Liver (tissue), 9 donors: ENCODE measurements around the gene ARHGEF3. TPM values are rescaled to one million over a fixed set of nuclear protein-coding genes. Genes with fewer than 3 reads are reported as not detected.

Experiments
- DNase-seq: peaks from one replicate; pipeline ENCODE4 v3.0.0-alpha.2; 2017; ENCODE audit warnings: low spot score
- H3K27ac ChIP-seq, 2 donors: one replicate each; pipeline ENCODE4 v1.7.0; 2013; ENCODE audit warnings: inconsistent platforms in 2 of 2, low read length in 2 of 2, control low read depth in 1 of 2, low read depth in 1 of 2, mild to moderate bottlenecking in 1 of 2
- H3K27me3 ChIP-seq, 4 donors: one replicate each; pipeline versions ENCODE4 v1.6.1 to v1.7.0; 2013; ENCODE audit warnings: low read length in 3 of 4, inconsistent platforms in 1 of 4, mild to moderate bottlenecking in 1 of 4, moderate library complexity in 1 of 4; ENCODE audit not compliant: control insufficient read depth in 4 of 4, insufficient read depth in 4 of 4
- H3K36me3 ChIP-seq, 4 donors: one replicate each; pipeline versions ENCODE4 v1.6.1 to v1.7.0; 2013; ENCODE audit warnings: low read length in 3 of 4, mild to moderate bottlenecking in 3 of 4, low read depth in 1 of 4, moderate library complexity in 1 of 4; ENCODE audit not compliant: control insufficient read depth in 4 of 4, insufficient read depth in 3 of 4
- H3K4me1 ChIP-seq, 4 donors: one replicate each; pipeline versions ENCODE4 v1.6.1 to v1.7.0; 2013; ENCODE audit warnings: low read length in 3 of 4, mild to moderate bottlenecking in 3 of 4, moderate library complexity in 1 of 4; ENCODE audit not compliant: control insufficient read depth in 4 of 4, insufficient read depth in 4 of 4
- H3K4me3 ChIP-seq, 3 donors: one replicate each; pipeline versions ENCODE4 v1.6.1 to v1.7.0; 2013; ENCODE audit warnings: low read length in 3 of 3, control low read depth in 1 of 3, low read depth in 1 of 3, mild to moderate bottlenecking in 1 of 3
- H3K9ac ChIP-seq, 2 donors: one replicate each; pipeline ENCODE4 v1.7.0; 2013; ENCODE audit warnings: low read length in 2 of 2, mild to moderate bottlenecking in 2 of 2, moderate library complexity in 2 of 2, control low read depth in 1 of 2, low read depth in 1 of 2
- H3K9me3 ChIP-seq, 4 donors: one replicate each; pipeline versions ENCODE4 v1.6.1 to v1.7.0; 2013; ENCODE audit warnings: low read length in 3 of 4; ENCODE audit not compliant: control insufficient read depth in 4 of 4
- ATF3 ChIP-seq: IDR thresholded peaks from 2 replicates; pipeline ENCODE4 v1.6.1; 2016; ENCODE audit warnings: antibody characterized with exemption
- CTCF ChIP-seq: fragments of 150-350 bp; IDR thresholded peaks from 2 replicates; pipeline ENCODE4 v1.5.1; 2017; ENCODE audit warnings: improper control_type of control experiment, low read depth, low read length; ENCODE audit not compliant: missing input control
- EGR1 ChIP-seq, 2 donors: IDR thresholded peaks; 2 replicates each; pipeline ENCODE4 v1.6.1; 2016 to 2018; ENCODE audit warnings: antibody characterized with exemption in 2 of 2, low read depth in 2 of 2
- FOXA1 ChIP-seq: IDR thresholded peaks from 2 replicates; pipeline ENCODE4 v1.6.1; 2016; ENCODE audit warnings: antibody characterized with exemption
- FOXA2 ChIP-seq: IDR thresholded peaks from 2 replicates; pipeline ENCODE4 v1.6.1; 2016; ENCODE audit warnings: antibody characterized with exemption
- GABPA ChIP-seq, 2 donors: IDR thresholded peaks in 1 of 2; conservative IDR thresholded peaks in 1 of 2; 2 replicates each; pipeline ENCODE4 v1.6.1; 2016; ENCODE audit warnings: antibody characterized with exemption in 2 of 2, mild to moderate bottlenecking in 1 of 2, moderate library complexity in 1 of 2
- HNF4A ChIP-seq, 2 donors: conservative IDR thresholded peaks; 2 replicates each; pipeline ENCODE4 v1.6.1; 2016; ENCODE audit warnings: antibody characterized with exemption in 2 of 2, mild to moderate bottlenecking in 2 of 2
- HNF4G ChIP-seq: IDR thresholded peaks from 2 replicates; pipeline ENCODE4 v1.6.1; 2016; ENCODE audit warnings: antibody characterized with exemption
- JUND ChIP-seq, 2 donors: IDR thresholded peaks; 2 replicates each; pipeline ENCODE4 v1.6.1; 2016; ENCODE audit warnings: antibody characterized with exemption in 2 of 2
- MAX ChIP-seq: IDR thresholded peaks from 2 replicates; pipeline ENCODE4 v1.6.1; 2016; ENCODE audit warnings: antibody characterized with exemption
- NR2F2 ChIP-seq: IDR thresholded peaks from 2 replicates; pipeline ENCODE4 v1.6.1; 2016; ENCODE audit warnings: antibody characterized with exemption
- RAD21 ChIP-seq, 2 donors: IDR thresholded peaks; 2 replicates each; pipeline ENCODE4 v1.6.1; 2016; ENCODE audit warnings: antibody characterized with exemption in 2 of 2, mild to moderate bottlenecking in 2 of 2
- REST ChIP-seq: IDR thresholded peaks from 2 replicates; pipeline ENCODE4 v1.6.1; 2016; ENCODE audit warnings: antibody characterized with exemption, mild to moderate bottlenecking
- RXRA ChIP-seq, 2 donors: IDR thresholded peaks; 2 replicates each; pipeline ENCODE4 v1.6.1; 2017 to 2018; ENCODE audit warnings: antibody characterized with exemption in 2 of 2, mild to moderate bottlenecking in 1 of 2
- SP1 ChIP-seq: IDR thresholded peaks from 2 replicates; pipeline ENCODE4 v1.6.1; 2018; ENCODE audit warnings: antibody characterized with exemption, mild to moderate bottlenecking
- TAF1 ChIP-seq: conservative IDR thresholded peaks from 2 replicates; pipeline ENCODE4 v1.6.1; 2016; ENCODE audit warnings: antibody characterized with exemption, mild to moderate bottlenecking
- YY1 ChIP-seq: IDR thresholded peaks from 2 replicates; pipeline ENCODE4 v1.6.1; 2016; ENCODE audit warnings: antibody characterized with exemption, mild to moderate bottlenecking
- ZBTB33 ChIP-seq: IDR thresholded peaks from 2 replicates; pipeline ENCODE4 v1.6.1; 2016; ENCODE audit warnings: antibody characterized with exemption
- WGBS: extraction: QIAGEN DNeasy Blood & Tissue Kit; methylation state at CpG from one replicate; pipeline ENCODE4 v1.1.7; 2013; 5-methylcytosine and 5-hydroxymethylcytosine counted together
- polyA plus RNA-seq, 2 donors: library from polyadenylated mRNA; stranded (reverse) in 1 of 2; unstranded in 1 of 2; fragments of 200-250 nt in 1 of 2; fragments of >200 nt in 1 of 2; fragmentation: Nextera tagmentation in 1 of 2; extraction: Ambion mirVana in 1 of 2; gene quantifications; one replicate each; pipeline versions ENCODE4 v1.2.1 to v1.2.3, GENCODE V29; 2013 to 2015
- total RNA-seq, 2 donors: library from RNA; depleted of rRNA; stranded (reverse); fragments of >200 nt; gene quantifications; one replicate each; pipeline ENCODE4 v1.2.3, GENCODE V29; 2014
- donor health status: healthy.
- donor health status: healthy.
- donor health status: healthy.
- donor health status: healthy.
- donor health status: healthy.

Gene ARHGEF3
- total and polyA plus RNA-seq, 4 donors, result 1.6 to 7.9 (median 2.0) TPM

GRCh38 chr3:56773986-56774385 is 27.8 kb downstream of the ARHGEF3 start:
- no peak for TF ChIP-seq JUND (IDR thresholded peaks at IDR 0.05)
- TF ChIP-seq SP1, result no peak
- TF ChIP-seq ZBTB33, result no peak
- no peak for TF ChIP-seq GABPA (IDR thresholded peaks at IDR 0.05 in 1 of 2, conservative IDR thresholded peaks at IDR 0.05 in 1 of 2)
- TF ChIP-seq CTCF, result no peak
- TF ChIP-seq HNF4A (conservative IDR thresholded peaks at IDR 0.05), result no peak
- Histone ChIP-seq H3K4me1 (no peaks in the 10 kb centered on the region), H3K27ac (no peak overlapping the region), H3K36me3 (no peaks in the 10 kb centered on the region), H3K27me3 (no peaks in the 10 kb centered on the region), H3K9me3 (no peaks in the 10 kb centered on the region), H3K4me3 (no peak overlapping the region), H3K9ac (no peak overlapping the region)
- no peak for DNase-seq

- TF ChIP-seq FOXA2 (no peak), RAD21 (IDR thresholded peaks at IDR 0.05) (no peak), REST (no peak), TAF1 (no peak), ATF3 (no peak), RXRA (IDR thresholded peaks at IDR 0.05) (no peak), HNF4G (no peak), NR2F2 (no peak), CTCF (no peak), MAX (no peak), YY1 (no peak), GABPA (IDR thresholded peaks at IDR 0.05 in 1 of 2, conservative IDR thresholded peaks at IDR 0.05 in 1 of 2) (no peak), ZBTB33 (no peak), JUND (IDR thresholded peaks at IDR 0.05) (no peak), HNF4A (conservative IDR thresholded peaks at IDR 0.05) (no peak), FOXA1 (no peak), SP1 (no peak), EGR1 (IDR thresholded peaks at IDR 0.05; ENCODE audit: low read depth in 2 of 2) (no peak)
- Histone ChIP-seq H3K4me1 (no peaks in the 10 kb centered on the region), H3K36me3 (no peaks in the 10 kb centered on the region), H3K9me3 (no peaks in the 10 kb centered on the region), H3K9ac (no peak overlapping the region), H3K4me3 (no peak overlapping the region), H3K27me3 (no peaks in the 10 kb centered on the region), H3K27ac (no peak overlapping the region)
- WGBS, result 93% methylated on average over 16 of the region's 16 CpGs
- DNase-seq, result no peak
These were observed 28.5 kb downstream of the ARHGEF3 start for GRCh38 chr3:56772952-56773938.
